OCI-LY7 (cell line): ENCODE results near the gene RTEL1.
"Not testable (repeated sequence)": the region's sequence is repeated elsewhere in the genome, so short reads cannot be mapped to it uniquely, and the experiment has no call there.

Experiments used
- EZH2phosphoT487 ChIP-seq: fragments of 200-600 bp; sonication (generic); IDR thresholded peaks from 2 replicates; pipeline ENCODE4 v1.6.1; 2018; ENCODE audit warnings: low read depth, borderline replicate concordance, mild to moderate bottlenecking, mixed run types, antibody characterized with exemption, low read length, moderate library complexity, mixed read lengths
- TF ChIP-seq, protein P1 (sequence below): fragments of 200-600 bp; sonication (generic); conservative IDR thresholded peaks from 2 replicates; pipeline ENCODE4 v1.5.1; 2014; ENCODE audit warnings: mild to moderate bottlenecking, antibody characterized with exemption, low read length, moderate library complexity, mixed read lengths

DNA sequence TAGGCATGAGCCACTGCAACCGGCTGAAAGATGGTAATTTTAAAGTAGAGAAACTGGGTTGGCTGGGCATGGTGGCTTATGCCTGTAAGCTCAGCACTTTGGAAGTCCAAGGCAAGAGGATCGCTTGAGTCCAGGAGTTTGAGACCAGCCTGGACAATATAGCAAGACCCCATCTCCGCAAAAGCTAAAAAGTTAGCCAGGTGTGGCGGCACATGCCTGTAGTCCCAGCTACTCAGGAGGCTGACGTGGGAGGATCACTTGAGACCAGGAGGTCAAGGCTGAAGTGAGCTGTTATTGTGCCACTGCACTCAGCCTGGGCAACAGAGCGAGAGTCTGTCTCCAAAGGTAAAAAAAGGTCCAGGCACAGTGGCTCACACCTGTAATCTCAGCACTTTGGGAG lies 27.2 kb upstream of the RTEL1 start:
- TF ChIP-seq, protein P1, sequence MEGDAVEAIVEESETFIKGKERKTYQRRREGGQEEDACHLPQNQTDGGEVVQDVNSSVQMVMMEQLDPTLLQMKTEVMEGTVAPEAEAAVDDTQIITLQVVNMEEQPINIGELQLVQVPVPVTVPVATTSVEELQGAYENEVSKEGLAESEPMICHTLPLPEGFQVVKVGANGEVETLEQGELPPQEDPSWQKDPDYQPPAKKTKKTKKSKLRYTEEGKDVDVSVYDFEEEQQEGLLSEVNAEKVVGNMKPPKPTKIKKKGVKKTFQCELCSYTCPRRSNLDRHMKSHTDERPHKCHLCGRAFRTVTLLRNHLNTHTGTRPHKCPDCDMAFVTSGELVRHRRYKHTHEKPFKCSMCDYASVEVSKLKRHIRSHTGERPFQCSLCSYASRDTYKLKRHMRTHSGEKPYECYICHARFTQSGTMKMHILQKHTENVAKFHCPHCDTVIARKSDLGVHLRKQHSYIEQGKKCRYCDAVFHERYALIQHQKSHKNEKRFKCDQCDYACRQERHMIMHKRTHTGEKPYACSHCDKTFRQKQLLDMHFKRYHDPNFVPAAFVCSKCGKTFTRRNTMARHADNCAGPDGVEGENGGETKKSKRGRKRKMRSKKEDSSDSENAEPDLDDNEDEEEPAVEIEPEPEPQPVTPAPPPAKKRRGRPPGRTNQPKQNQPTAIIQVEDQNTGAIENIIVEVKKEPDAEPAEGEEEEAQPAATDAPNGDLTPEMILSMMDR: not testable (repeated sequence)
- not testable (repeated sequence) for TF ChIP-seq EZH2phosphoT487
